Caco-2 (cell line): ENCODE results near the gene MCC. TPM values are rescaled to one million over a fixed set of nuclear protein-coding genes. Genes with fewer than 3 reads are reported as not detected.

Experiments used
- BruUV-seq: library from RNA; stranded (reverse); fragments of 400-500 nt; replicated peaks from 2 replicates; lab custom pipeline; 2021; lab: Mats Ljungman, UMichigan
- CTCF ChIA-PET: fragments of 300-600 bp; sonication (Branson Sonifier 250); formaldehyde crosslinking; loops from one replicate; lab custom pipeline; 2022; ENCODE audit warnings: antibody characterized with exemption; lab: Charles Lee
- POLR2A ChIA-PET: fragments of 300-600 bp; sonication (Branson Sonifier 250); formaldehyde crosslinking; loops from one replicate; lab custom pipeline; 2022; ENCODE audit warnings: antibody characterized with exemption; lab: Charles Lee
- DNase-seq, 2 experiments: peaks; one replicate each; pipeline versions ENCODE4 v3.0.0 to v3.0.0-alpha.2; 2020 to 2022
- H3K27me3 ChIP-seq: replicated peaks from 2 replicates; pipeline ENCODE4 v1.6.0; 2011; ENCODE audit warnings: low read length; ENCODE audit not compliant: control insufficient read depth, insufficient read depth
- H3K36me3 ChIP-seq: 2 replicates; pipeline ENCODE4 v1.5.1; 2011; ENCODE audit warnings: low read length; ENCODE audit not compliant: control insufficient read depth, insufficient read depth
- H3K4me1 ChIP-seq: fragments of 250-450 bp; sonication (Bioruptor Pico); 2 replicates; pipeline ENCODE4 v1.5.1; 2020; ENCODE audit warnings: mild to moderate bottlenecking
- H3K4me3 ChIP-seq: 2 replicates; pipeline ENCODE4 v1.5.1; 2011; ENCODE audit warnings: low read depth, mild to moderate bottlenecking, control low read depth, low read length
- H3K9me3 ChIP-seq: fragments of 250-450 bp; sonication (Bioruptor Pico); 2 replicates; pipeline ENCODE4 v1.5.1; 2020; ENCODE audit warnings: mild to moderate bottlenecking, moderate library complexity
- H3K27ac Mint-ChIP-seq: one replicate; pipeline ENCODE4 v1.8.0; 2022; ENCODE audit warnings: mixed read lengths; ENCODE audit not compliant: unreplicated experiment
- H3K27me3 Mint-ChIP-seq: one replicate; pipeline ENCODE4 v1.8.0; 2022; ENCODE audit warnings: mixed read lengths; ENCODE audit not compliant: insufficient read depth, unreplicated experiment
- H3K36me3 Mint-ChIP-seq: one replicate; pipeline ENCODE4 v1.8.0; 2022; ENCODE audit warnings: mild to moderate bottlenecking, mixed read lengths; ENCODE audit not compliant: insufficient read depth, unreplicated experiment
- H3K4me1 Mint-ChIP-seq: one replicate; pipeline ENCODE4 v1.8.0; 2022; ENCODE audit warnings: low read depth, mixed read lengths; ENCODE audit not compliant: unreplicated experiment
- H3K4me3 Mint-ChIP-seq: one replicate; pipeline ENCODE4 v1.8.0; 2022; ENCODE audit warnings: mild to moderate bottlenecking, moderate library complexity, mixed read lengths; ENCODE audit not compliant: unreplicated experiment
- H3K9me3 Mint-ChIP-seq: one replicate; pipeline ENCODE4 v1.8.0; 2022; ENCODE audit warnings: mixed read lengths; ENCODE audit not compliant: unreplicated experiment
- intact Hi-C: fragments of 100-400 bp; cut with micrococcal nuclease; formaldehyde crosslinking; loops from one replicate; pipeline ENCODE4 v1.10.0; 2022; ENCODE audit not compliant: unreplicated experiment
- total RNA-seq: library from RNA; stranded (reverse); gene quantifications from 2 replicates; pipeline ENCODE4 v1.2.3, GENCODE V29; 2022
- TF ChIP-seq, protein P1 (sequence below), 2 experiments: fragments of 200-600 bp in 1 of 2; IDR thresholded peaks; 1 replicate in 1 of 2; 2 replicates in 1 of 2; pipeline versions ENCODE4 v1.5.1 to v1.8.0; 2011 to 2022; ENCODE audit warnings: antibody characterized with exemption in 1 of 2, control low read depth in 1 of 2, inconsistent platforms in 1 of 2, low read depth in 1 of 2, low read length in 1 of 2, mild to moderate bottlenecking in 1 of 2, moderate library complexity in 1 of 2; ENCODE audit not compliant: insufficient read depth in 1 of 2, severe bottlenecking in 1 of 2, unreplicated experiment in 1 of 2

Gene MCC
- total RNA-seq, 1 experiment from 2014 or later: 0.09 TPM

- ChIA-PET POLR2A (no interaction called here), CTCF (no interaction called here)
- intact Hi-C loops: no loop called here
- Mint-ChIP-seq H3K36me3 (peaks cover 58% of the 10 kb centered on the region), H3K27me3 (no peaks in the 10 kb centered on the region), H3K4me1 (peaks cover 22% of the 10 kb centered on the region), H3K27ac (no peak overlapping the region), H3K9me3 (no peaks in the 10 kb centered on the region), H3K4me3 (no peak overlapping the region)
- H3K4me1 ChIP-seq: peaks cover 13% of the 10 kb centered on the region; the same call in 1 of the 2 replicates
- no peaks in the 10 kb centered on the region; the same call in 1 of the 2 replicates for H3K36me3 ChIP-seq
- H3K4me3 ChIP-seq: no peak overlapping the region
- DNase-seq: no peak
- TF ChIP-seq, protein P1, sequence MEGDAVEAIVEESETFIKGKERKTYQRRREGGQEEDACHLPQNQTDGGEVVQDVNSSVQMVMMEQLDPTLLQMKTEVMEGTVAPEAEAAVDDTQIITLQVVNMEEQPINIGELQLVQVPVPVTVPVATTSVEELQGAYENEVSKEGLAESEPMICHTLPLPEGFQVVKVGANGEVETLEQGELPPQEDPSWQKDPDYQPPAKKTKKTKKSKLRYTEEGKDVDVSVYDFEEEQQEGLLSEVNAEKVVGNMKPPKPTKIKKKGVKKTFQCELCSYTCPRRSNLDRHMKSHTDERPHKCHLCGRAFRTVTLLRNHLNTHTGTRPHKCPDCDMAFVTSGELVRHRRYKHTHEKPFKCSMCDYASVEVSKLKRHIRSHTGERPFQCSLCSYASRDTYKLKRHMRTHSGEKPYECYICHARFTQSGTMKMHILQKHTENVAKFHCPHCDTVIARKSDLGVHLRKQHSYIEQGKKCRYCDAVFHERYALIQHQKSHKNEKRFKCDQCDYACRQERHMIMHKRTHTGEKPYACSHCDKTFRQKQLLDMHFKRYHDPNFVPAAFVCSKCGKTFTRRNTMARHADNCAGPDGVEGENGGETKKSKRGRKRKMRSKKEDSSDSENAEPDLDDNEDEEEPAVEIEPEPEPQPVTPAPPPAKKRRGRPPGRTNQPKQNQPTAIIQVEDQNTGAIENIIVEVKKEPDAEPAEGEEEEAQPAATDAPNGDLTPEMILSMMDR (IDR thresholded peaks at IDR 0.05; ENCODE audit: insufficient read depth in 1 of 2, low read depth in 1 of 2, low read length in 1 of 2, severe bottlenecking in 1 of 2, unreplicated experiment in 1 of 2): no peak
- H3K9me3 ChIP-seq: no peaks in the 10 kb centered on the region
- no TSS peak for BruUV-seq
- no peaks in the 10 kb centered on the region for H3K27me3 ChIP-seq
Measured at GRCh38 chr5:112983363-112983762, 504.9 kb downstream of the MCC start.

DNA sequence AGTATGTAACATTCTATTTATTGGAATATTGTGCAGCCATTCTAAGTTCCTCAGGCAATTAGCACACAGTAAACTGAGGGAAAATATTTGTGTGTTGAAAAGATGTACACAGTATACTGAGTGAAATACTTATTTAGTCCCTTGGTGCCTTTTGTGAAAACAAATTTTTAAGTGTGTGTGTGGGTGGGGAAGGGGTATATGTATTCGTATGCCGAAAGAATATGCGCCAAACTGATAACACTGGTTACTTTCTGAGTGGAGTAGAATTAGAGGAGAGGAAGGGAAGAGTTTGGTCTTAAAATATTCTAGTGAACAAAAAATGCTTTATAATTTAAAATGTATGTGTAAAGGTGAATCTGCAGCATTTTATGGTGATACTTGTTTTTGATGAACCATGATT is 508.5 kb downstream of the MCC start:
- no peak for DNase-seq
- Mint-ChIP-seq H3K4me1 (peaks cover 35% of the 10 kb centered on the region), H3K9me3 (no peaks in the 10 kb centered on the region), H3K36me3 (peaks cover 56% of the 10 kb centered on the region), H3K27me3 (no peaks in the 10 kb centered on the region), H3K4me3 (peak overlapping the region; percentile 36), H3K27ac (no peak overlapping the region)
- H3K4me3 ChIP-seq: no peak overlapping the region
- POLR2A ChIA-PET: no interaction called here
- no peaks in the 10 kb centered on the region for H3K27me3 ChIP-seq
- TF ChIP-seq, protein P1 (IDR thresholded peaks at IDR 0.05; ENCODE audit: insufficient read depth in 1 of 2, low read depth in 1 of 2, low read length in 1 of 2, severe bottlenecking in 1 of 2, unreplicated experiment in 1 of 2): no peak
- H3K9me3 ChIP-seq: no peaks in the 10 kb centered on the region
- H3K4me1 ChIP-seq: peaks cover 24% of the 10 kb centered on the region
- CTCF ChIA-PET: no interaction called here
- no peaks in the 10 kb centered on the region for H3K36me3 ChIP-seq
- intact Hi-C loops: no loop called here
- BruUV-seq: no TSS peak

DNA sequence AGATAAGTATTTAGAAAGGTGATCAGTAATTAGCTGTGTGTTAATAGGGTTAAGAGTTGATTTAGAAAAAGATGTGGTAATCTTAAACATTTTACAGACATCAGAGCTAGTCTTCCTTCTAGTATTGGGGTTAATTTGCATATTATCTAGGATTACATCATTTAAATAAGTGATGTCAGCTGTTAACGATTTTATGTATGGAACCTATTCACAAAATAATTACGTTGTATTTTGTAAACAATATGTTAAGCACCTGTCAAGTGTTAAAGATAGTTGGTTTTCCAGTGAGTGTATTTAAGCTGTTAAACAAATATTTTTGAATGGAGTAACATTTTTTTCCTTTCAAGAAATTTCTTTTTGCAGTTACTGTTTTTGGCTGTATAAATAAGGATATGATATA is 509.4 kb downstream of the MCC start:
- Mint-ChIP-seq H3K27me3 (no peaks in the 10 kb centered on the region), H3K4me3 (peak overlapping the region; percentile 98)
- intact Hi-C loops: no loop called here

More for the DNA sequence above, 509.4 kb downstream of the MCC start:
- H3K4me1 Mint-ChIP-seq: peaks cover 37% of the 10 kb centered on the region
- no peak overlapping the region for H3K4me3 ChIP-seq
- no peak overlapping the region for H3K27ac Mint-ChIP-seq
- H3K4me1 ChIP-seq: peaks cover 29% of the 10 kb centered on the region
- TF ChIP-seq, protein P1 (IDR thresholded peaks at IDR 0.05; ENCODE audit: insufficient read depth in 1 of 2, low read depth in 1 of 2, low read length in 1 of 2, severe bottlenecking in 1 of 2, unreplicated experiment in 1 of 2): no peak
- H3K9me3 ChIP-seq: no peaks in the 10 kb centered on the region
- H3K36me3 ChIP-seq: no peaks in the 10 kb centered on the region
- POLR2A ChIA-PET: interaction anchor here (1.0 kb wide), 1 partner anchor 118 kb away, joined by 3 read pairs; the partner anchor contains the start of gene SRP19
- peaks cover 52% of the 10 kb centered on the region for H3K36me3 Mint-ChIP-seq
- no peaks in the 10 kb centered on the region for H3K9me3 Mint-ChIP-seq
- CTCF ChIA-PET: no interaction called here
- no peaks in the 10 kb centered on the region for H3K27me3 ChIP-seq
- BruUV-seq: no TSS peak
- no peak for DNase-seq
